Osteocyte (in vitro differentiated cells): ENCODE measurements around the gene TAOK2. TPM values are rescaled to one million over a fixed set of nuclear protein-coding genes. Genes with fewer than 3 reads are reported as not detected.
A peak's percentile ranks its signal among the peaks of the same experiment; 100 is the strongest.

Experiments
- DNase-seq: peaks from one replicate; pipeline ENCODE4 v3.0.0; 2021; ENCODE audit warnings: mixed read lengths; ENCODE audit not compliant: unreplicated experiment; ENCODE audit errors: extremely low spot score
- H3K27ac Mint-ChIP-seq: one replicate; pipeline ENCODE4 v1.8.0; 2021; ENCODE audit warnings: mild to moderate bottlenecking, mixed read lengths; ENCODE audit not compliant: unreplicated experiment
- H3K27me3 Mint-ChIP-seq: one replicate; pipeline ENCODE4 v1.8.0; 2021; ENCODE audit warnings: mixed read lengths; ENCODE audit not compliant: unreplicated experiment
- H3K36me3 Mint-ChIP-seq: one replicate; pipeline ENCODE4 v1.8.0; 2021; ENCODE audit warnings: mixed read lengths; ENCODE audit not compliant: unreplicated experiment
- H3K4me1 Mint-ChIP-seq: one replicate; pipeline ENCODE4 v1.8.0; 2021; ENCODE audit warnings: mixed read lengths; ENCODE audit not compliant: unreplicated experiment
- H3K4me3 Mint-ChIP-seq: one replicate; pipeline ENCODE4 v1.8.0; 2021; ENCODE audit warnings: mild to moderate bottlenecking, moderate library complexity, mixed read lengths; ENCODE audit not compliant: unreplicated experiment
- H3K9me3 Mint-ChIP-seq: one replicate; pipeline ENCODE4 v1.8.0; 2021; ENCODE audit warnings: mixed read lengths; ENCODE audit not compliant: unreplicated experiment
- total RNA-seq: library from RNA; stranded (reverse); gene quantifications from 2 replicates; pipeline ENCODE4 v1.2.1, GENCODE V29; 2021
- TF ChIP-seq, protein P1 (sequence below): fragments of 200-600 bp; sonication (generic); IDR thresholded peaks from 2 replicates; pipeline ENCODE4 v1.5.0; 2021; ENCODE audit warnings: antibody characterized with exemption, mild to moderate bottlenecking, moderate library complexity

Gene TAOK2
- total RNA-seq, 1 donor from 2014 or later = 48.8 TPM

DNA sequence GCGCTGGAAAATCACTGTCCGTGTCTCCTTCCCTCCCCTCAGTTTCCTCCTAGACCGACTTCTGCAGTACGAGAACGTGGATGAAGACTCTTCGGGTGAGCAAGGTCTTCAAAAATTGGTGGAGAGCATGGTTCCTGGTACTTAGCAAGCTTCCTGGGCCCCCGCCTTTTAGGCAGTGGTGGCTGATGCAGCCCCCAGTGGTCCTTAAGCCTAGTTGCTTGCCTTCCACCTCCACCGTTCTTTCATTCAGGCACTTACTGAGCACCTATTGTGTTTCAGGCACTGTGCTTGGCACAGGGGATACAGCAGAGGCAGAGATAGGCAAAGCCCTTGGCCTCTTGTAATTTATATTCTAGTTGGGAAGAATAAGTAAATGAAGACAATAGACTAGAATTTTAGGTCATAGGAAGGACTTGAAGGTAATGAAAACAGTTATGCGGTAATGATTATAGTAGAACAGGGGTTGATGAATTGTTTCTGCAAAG, 23.1 kb downstream of the TAOK2 start:
- H3K4me3 Mint-ChIP-seq = peak overlapping the region; percentile 99
- DNase-seq = no peak
- H3K36me3 Mint-ChIP-seq = no peaks in the 10 kb centered on the region
- peak overlapping the region; percentile 95 for H3K27ac Mint-ChIP-seq
- H3K4me1 Mint-ChIP-seq = peaks cover 23% of the 10 kb centered on the region
- TF ChIP-seq, protein P1, sequence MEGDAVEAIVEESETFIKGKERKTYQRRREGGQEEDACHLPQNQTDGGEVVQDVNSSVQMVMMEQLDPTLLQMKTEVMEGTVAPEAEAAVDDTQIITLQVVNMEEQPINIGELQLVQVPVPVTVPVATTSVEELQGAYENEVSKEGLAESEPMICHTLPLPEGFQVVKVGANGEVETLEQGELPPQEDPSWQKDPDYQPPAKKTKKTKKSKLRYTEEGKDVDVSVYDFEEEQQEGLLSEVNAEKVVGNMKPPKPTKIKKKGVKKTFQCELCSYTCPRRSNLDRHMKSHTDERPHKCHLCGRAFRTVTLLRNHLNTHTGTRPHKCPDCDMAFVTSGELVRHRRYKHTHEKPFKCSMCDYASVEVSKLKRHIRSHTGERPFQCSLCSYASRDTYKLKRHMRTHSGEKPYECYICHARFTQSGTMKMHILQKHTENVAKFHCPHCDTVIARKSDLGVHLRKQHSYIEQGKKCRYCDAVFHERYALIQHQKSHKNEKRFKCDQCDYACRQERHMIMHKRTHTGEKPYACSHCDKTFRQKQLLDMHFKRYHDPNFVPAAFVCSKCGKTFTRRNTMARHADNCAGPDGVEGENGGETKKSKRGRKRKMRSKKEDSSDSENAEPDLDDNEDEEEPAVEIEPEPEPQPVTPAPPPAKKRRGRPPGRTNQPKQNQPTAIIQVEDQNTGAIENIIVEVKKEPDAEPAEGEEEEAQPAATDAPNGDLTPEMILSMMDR = no peak
- H3K9me3 Mint-ChIP-seq = no peaks in the 10 kb centered on the region
- no peaks in the 10 kb centered on the region for H3K27me3 Mint-ChIP-seq

- TF ChIP-seq, protein P1 = no peak
- no peaks in the 10 kb centered on the region for H3K27me3 Mint-ChIP-seq
Measured at GRCh38 chr16:29999605-30000004, 25.9 kb downstream of the TAOK2 start.

DNA sequence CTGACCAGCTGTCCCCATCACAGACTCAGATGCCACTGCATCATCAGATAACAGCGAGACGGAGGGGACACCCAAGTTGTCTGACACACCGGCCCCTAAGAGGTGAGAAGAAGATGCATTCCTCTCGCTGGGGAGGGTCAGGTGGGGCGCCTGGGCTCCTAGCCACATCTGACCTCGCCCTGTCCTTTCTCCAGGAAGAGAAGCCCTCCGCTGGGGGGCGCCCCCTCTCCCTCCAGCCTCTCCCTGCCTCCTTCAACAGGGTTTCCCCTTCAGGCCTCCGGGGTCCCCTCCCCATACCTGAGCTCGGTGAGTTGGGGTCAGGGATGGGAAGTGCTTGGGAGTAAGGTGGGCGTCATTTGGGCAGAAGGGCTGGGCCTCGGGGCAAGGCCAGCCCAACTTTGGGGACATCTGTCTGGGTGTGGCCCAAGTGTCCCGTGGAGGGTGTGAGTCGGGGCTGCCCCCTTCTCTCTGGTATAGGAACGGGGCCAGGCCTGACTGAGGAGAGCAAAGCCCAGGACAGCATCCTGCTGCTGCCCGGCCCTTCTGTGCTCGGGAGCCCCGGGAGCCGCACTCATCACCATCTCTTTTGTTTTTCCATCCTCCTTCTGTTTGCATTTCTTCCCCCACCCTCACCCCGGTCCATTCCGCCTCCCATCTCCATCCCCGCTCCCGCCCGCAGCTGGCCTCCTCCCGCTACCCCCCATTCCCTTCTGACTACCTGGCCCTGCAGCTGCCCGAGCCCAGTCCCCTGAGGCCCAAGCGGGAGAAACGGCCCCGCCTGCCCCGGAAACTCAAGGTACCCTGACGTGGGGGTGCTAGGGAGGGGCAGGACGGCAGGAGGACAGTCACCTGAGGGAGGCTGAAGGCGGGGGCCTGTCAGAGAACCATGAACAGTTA, 27.3 kb downstream of the TAOK2 start:
- Mint-ChIP-seq H3K27me3 (no peaks in the 10 kb centered on the region), H3K4me1 (peaks cover 11% of the 10 kb centered on the region), H3K4me3 (no peak overlapping the region), H3K36me3 (peaks cover 3% of the 10 kb centered on the region), H3K27ac (peak overlapping the region; percentile 4), H3K9me3 (no peaks in the 10 kb centered on the region)
- TF ChIP-seq, protein P1 = no peak
- no peak for DNase-seq

More at GRCh38 chr16:29999605-30000004, 25.9 kb downstream of the TAOK2 start:
- H3K9me3 Mint-ChIP-seq = no peaks in the 10 kb centered on the region
- H3K27ac Mint-ChIP-seq = no peak overlapping the region
- H3K4me1 Mint-ChIP-seq = peaks cover 18% of the 10 kb centered on the region
- no peak overlapping the region for H3K4me3 Mint-ChIP-seq
- peaks cover 3% of the 10 kb centered on the region for H3K36me3 Mint-ChIP-seq
- DNase-seq = no peak

GRCh38 chr16:30002614-30003346, 29.1 kb downstream of the TAOK2 start:
- H3K4me1 Mint-ChIP-seq = peaks cover under 1% of the 10 kb centered on the region
- peaks cover 3% of the 10 kb centered on the region for H3K36me3 Mint-ChIP-seq

More at GRCh38 chr16:30002614-30003346, 29.1 kb downstream of the TAOK2 start:
- no peak overlapping the region for H3K27ac Mint-ChIP-seq
- H3K27me3 Mint-ChIP-seq = no peaks in the 10 kb centered on the region
- H3K9me3 Mint-ChIP-seq = no peaks in the 10 kb centered on the region
- TF ChIP-seq, protein P1 = no peak
- H3K4me3 Mint-ChIP-seq = no peak overlapping the region
- peak; percentile 83 for DNase-seq
